DND-41 (cell line): ENCODE measurements around the gene EP400.

Source experiments
- CTCF ChIP-seq: IDR thresholded peaks from 2 replicates; pipeline ENCODE4 v1.5.1; 2012; ENCODE audit warnings: borderline replicate concordance, low read length, moderate library complexity, mild to moderate bottlenecking; ENCODE audit not compliant: poor library complexity, severe bottlenecking; ENCODE audit errors: extremely low read depth
- EZH2 ChIP-seq: IDR thresholded peaks from 3 replicates; pipeline ENCODE4 v1.6.1; 2012; ENCODE audit warnings: borderline replicate concordance, low read depth, mild to moderate bottlenecking, moderate library complexity, low read length, inconsistent platforms; ENCODE audit not compliant: severe bottlenecking

- TF ChIP-seq CTCF: no peak
- TF ChIP-seq EZH2: no peak
These were observed 37.2 kb downstream of the EP400 start for GRCh38 chr12:131986910-131987309.
